TTC549 (cell line): Measurements from ENCODE around the gene ZBTB38.

Experiments used
- FAIRE-seq: peaks from 2 replicates; lab custom pipeline; 2012; peaks lifted over from hg19 to GRCh38; lab: Jason Lieb, UNC

The ZBTB38 gene, protein sequence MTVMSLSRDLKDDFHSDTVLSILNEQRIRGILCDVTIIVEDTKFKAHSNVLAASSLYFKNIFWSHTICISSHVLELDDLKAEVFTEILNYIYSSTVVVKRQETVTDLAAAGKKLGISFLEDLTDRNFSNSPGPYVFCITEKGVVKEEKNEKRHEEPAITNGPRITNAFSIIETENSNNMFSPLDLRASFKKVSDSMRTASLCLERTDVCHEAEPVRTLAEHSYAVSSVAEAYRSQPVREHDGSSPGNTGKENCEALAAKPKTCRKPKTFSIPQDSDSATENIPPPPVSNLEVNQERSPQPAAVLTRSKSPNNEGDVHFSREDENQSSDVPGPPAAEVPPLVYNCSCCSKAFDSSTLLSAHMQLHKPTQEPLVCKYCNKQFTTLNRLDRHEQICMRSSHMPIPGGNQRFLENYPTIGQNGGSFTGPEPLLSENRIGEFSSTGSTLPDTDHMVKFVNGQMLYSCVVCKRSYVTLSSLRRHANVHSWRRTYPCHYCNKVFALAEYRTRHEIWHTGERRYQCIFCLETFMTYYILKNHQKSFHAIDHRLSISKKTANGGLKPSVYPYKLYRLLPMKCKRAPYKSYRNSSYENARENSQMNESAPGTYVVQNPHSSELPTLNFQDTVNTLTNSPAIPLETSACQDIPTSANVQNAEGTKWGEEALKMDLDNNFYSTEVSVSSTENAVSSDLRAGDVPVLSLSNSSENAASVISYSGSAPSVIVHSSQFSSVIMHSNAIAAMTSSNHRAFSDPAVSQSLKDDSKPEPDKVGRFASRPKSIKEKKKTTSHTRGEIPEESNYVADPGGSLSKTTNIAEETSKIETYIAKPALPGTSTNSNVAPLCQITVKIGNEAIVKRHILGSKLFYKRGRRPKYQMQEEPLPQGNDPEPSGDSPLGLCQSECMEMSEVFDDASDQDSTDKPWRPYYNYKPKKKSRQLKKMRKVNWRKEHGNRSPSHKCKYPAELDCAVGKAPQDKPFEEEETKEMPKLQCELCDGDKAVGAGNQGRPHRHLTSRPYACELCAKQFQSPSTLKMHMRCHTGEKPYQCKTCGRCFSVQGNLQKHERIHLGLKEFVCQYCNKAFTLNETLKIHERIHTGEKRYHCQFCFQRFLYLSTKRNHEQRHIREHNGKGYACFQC (N-terminal part only)

DNA sequence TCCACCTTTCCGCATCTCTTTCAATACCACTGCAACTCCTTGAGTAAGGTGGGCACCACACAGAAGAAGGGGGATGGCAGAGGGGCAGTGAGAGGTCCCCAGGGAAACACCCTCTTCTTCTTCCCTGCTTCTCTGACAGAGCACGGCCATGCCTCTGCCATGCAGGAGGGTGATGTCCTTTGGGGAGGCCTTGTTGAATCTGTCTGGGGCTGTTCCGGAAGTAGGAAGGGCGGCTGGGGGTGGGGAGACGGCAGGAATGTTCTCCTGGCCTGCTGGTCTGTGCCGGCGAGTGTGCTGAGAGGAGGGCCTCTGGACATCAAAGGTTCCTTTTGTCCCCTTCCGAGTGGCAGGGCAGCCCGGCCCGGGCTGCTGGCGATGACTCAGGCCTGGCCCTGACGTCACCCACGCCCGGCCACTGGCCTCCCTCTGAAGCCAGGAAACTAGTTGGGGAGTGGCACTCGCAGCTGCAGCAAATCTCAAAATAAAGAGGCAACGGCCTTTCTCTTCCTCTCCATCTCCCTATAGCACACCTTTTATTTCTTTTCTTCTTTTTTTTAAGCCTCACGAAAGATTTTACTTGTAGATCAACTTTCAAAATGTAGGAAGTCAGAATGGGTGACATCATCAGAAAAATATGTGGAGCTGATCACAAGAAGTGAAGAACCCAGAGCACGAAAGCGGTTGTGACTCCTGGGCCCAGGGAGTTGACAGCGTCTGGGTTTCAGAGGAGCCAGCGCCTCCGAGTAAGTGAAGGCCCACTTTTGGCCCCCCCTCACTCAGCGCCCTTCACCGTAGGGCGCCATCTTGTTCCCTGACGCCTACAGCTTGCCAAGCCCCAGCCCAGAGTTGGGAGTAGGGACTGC is at the start of gene ZBTB38:
Gene ZBTB38, plus strand, starts transcription at position 443 of the 863 bp plus-strand sequence. CDS start 73,885 bp downstream, outside the sequence.
- FAIRE-seq, result no peak

DNA sequence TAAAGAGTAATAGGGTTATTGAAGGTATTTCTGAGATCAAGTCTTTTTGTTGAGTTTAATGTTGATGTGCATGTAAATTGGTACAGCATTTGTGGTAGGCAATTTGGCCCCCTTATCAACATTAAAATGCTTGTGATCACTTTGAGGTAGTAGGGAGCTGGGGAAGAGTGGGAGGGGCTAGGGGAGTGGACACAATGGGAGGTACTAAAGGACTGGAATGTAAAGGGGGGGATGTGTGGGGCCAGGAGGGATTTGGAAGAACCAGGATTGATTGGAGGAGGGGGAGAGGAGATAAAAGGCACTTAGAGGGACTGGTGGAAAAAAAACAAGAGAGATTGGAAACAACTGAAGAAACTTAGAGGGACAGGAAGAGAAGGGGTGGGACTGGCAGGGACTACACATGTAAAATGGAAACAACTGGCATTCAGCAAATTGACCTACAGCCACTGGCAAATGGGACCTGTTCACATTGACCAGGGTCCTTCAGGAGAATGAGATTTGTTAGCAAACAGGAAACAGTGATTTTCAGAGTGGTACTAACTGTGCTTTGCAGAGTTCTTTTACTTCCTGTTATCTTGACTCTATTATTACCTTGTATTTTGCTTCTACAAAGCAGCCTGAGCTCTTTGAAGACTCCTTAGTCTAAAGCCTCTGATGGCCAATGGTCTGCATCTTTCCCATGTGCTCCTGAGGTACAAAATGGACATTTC is 47.8 kb upstream of the ZBTB38 start:
- no peak for FAIRE-seq

DNA sequence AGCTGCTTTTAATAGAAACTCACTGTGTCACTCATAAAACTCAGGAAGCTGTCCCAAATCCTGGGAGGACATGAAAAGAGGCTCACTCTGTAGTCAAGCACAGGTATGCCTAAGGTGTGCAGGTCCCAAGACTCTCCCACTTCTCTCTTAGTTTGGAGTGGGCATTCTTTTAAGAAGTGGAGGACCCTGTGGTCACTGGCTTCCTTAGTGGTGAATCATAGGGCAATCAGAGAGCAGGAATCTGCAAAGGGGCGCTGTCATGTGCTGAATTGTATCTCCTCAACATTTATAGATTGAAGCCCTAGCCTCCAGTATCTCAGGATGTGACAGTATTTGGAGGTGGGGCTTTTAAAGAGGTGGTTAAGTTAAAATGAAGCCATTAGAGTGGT is 47.2 kb upstream of the ZBTB38 start:
- no peak for FAIRE-seq

DNA sequence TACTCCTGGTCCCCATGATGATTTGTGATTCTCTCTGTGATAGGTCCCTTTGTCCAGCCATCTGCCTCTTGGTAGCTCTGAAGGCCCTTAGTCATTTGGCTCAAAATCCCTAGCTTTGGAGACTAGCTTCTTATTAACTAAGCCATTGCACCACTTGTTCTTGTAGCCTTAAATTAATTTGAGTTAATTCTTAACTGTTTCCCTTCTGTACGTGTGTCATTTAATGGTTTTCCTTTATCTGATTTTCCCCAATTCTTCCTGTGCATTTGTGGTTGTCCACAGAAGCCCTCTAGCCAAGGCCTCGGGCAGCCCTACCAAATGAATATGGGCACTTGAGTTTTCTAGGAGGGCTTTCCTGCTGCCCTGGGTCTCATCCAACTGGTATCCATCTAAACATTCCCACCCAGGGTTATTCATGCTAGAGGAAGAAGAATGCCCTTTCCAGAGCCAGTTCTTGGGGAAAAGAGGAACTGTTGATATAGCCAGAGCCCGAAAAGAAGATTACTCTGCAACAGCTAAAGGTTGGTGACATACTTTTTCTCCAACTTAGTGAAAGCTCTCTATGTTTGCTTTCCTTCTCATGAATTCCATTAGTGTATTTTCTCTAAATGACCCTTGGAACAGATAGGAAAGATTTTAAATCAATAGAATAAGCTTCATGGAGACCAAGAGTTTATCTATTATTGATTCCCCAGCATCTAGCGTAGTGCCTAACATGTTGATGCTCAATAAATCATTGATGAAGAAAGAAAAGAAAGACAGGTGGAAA is 44.2 kb upstream of the ZBTB38 start:
- FAIRE-seq, result no peak

DNA sequence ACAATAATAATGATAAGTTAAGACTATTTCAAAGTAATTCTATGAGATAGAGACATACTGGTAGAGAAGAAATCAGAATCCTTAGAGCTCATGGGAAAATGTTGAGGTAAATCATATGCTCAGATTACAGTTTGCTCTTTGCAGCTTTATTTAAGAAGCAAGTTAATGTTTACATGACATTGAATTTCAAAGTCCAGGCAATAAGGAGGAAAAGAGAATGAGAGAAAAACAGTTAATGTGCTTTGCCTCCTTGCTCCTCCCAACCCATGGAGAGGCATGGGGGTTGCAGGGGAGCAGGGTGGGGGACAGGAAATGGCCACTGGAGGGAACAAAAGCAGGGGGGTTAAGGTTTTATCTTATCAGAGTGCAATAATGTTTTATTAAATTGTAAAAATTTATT is 42.2 kb upstream of the ZBTB38 start:
- no peak for FAIRE-seq

DNA sequence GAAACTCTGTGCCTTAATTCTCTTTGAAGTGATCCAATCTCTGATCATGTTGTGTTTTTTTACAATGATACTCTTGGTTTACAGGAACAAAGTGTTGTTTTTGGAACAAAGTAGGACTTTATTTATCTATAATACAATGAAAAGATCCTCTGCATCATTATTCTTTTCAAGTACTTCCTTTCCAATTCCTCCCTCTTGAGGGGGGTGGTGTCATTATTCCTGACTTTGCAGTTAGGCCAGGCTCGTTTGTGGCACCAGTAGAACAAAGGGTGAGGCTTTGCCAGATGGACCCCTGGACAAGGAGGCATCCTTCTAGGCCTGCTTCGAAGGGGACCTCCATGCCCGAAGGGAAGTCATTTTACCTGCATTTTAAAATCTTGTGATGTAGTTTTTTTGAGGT is 41.7 kb upstream of the ZBTB38 start:
- no peak for FAIRE-seq

DNA sequence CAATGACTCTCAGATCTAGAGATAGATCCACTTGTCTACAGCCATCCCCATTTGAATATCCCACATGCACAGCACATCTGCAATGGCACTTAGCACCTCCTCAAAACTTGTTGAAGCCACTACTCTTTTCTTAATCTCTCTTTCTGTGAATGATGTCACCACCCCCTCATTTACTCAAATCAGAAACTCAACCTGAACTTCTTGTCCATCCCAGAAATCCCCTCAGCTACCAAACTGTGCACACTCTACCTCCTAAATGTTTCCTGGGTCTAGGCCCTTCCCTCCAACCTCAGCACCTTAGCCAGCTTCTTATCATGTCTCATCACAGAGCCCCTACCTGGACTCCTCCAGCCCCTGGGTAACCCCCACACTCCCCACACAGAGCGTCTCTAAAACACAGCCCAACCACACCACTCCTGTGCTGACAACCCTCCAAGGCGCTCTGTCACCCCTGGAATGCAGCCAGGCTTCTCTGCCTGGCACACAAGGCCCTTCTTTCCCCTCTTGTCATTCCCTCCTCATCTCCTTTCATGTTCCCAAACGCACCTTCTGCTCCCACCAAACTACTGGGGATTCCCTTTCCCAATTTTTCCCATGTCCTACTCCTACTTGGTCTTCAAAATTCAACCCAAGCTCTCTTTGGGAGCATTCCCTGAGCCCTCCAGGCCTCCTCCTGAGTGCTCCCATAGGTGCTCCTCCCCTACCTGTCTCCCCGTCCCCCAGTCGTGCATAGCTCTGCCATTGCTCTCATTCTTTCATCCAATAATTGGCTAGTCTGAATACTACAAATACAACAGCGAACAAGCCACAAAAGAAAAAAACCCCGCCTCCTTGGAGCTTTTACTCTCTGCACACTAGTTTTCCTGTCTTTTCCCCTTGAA is 39.8 kb upstream of the ZBTB38 start:
- no peak for FAIRE-seq

DNA sequence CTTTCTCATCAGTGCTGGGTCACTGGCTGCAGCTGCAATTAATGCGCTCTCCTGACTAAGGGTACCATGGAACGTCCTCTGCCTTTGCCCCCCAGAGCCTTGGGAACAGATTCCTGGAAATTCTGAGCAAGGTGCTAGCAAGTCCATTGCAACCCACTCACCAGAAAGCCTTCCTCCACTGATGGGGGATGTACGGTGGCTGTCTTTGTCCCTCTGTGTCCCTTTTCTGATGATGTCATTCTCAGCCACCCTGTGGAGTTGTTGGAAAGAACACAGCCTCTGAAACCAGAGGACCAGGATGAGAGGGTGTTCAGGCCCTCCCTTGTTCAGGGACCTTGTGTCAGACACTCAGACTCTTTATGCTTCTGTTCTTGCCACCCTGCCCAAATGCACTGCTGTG is 38.1 kb upstream of the ZBTB38 start:
- no peak for FAIRE-seq

DNA sequence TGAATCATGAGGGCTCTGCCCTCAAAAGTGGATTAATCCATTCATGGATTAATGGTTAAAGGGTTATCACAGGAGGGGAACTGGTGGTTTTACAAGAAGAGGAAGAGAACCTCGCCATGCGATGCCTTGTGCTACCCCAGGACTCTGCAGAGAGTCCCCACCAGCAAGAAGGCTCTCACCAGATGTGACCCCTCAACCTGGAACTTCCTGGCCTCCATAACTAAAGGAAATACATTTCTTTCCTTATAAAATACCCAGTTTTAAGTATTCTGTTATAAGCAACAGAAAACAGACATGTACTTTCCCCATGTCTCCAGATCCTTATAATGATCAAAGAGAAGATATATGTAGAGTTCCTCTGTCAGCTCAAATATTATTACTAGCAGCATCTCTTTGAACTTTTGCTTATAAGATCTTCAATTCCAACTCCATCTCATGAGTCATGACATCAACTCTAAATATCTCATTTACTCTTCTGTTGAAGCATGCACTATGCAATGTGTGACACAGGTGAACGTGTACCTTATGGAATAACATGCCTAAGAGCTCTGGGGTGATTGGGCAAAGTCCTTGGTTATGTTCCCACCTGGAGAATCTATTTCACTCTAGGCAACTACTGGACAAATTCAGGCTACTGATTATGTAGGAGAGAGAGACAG is 37.5 kb upstream of the ZBTB38 start:
- no peak for FAIRE-seq

DNA sequence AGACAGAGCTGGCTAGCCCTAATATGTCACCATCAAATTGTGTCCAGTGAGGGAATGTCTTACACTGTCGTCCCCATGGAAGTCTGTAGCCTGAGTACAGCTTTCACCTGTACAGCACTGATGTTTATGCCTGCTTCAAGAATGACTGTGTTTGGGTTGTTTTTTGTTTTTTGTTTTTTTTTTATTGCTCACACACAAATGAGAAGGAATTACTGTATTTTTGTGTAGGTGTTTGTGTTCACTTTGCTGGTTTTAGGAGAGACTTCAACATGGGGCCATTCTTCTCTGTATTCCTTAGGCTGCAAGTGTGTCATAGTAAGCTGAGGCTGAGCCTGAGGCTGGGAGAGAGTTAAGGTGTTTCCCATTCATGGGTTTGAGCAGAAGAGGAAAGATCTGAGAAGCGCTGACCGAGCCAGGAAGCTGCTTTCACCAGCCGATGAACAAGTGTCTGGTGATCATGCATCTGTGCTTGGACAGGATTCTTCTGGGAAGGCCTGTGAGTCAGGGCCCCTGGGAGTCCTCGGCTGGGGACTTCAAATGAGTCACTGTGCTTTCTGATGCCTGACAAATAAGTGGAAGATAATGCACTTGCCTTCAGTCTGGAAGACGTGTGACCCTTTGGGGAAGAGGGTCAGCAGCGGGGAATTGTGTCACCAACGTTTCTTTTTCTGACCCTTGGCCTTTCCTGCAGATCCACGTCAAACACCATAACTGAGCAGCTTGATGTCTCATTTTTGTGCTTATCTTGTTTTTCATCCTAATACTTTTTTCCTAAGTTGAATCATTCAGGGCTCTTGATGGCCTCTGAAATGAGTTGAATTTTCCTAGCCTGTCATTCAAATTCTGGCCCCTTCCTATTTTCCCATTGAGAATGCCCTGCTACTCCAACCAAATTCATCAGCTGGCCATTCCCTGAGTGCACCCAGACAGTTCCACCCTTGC is 36.7 kb upstream of the ZBTB38 start:
- no peak for FAIRE-seq

DNA sequence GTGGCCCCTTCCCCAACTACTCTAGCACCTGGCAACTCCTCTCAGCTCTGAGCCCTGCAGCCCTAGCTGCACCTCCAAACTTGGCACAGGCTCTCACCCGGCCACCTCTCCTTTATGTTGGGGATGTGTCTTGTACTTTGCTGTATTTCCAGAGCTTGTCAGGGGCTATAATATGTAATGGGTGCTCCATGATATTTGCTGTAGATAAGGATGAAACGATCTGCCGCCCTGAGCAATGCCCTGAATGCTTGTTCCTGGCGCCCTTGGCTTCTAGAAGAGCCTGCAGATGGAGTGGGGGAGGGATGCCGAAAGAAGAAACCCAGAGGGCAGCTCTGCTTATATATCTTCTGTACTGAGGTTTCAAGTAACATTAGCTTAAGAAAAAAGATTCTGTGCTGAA is 35.9 kb upstream of the ZBTB38 start:
- no peak for FAIRE-seq

DNA sequence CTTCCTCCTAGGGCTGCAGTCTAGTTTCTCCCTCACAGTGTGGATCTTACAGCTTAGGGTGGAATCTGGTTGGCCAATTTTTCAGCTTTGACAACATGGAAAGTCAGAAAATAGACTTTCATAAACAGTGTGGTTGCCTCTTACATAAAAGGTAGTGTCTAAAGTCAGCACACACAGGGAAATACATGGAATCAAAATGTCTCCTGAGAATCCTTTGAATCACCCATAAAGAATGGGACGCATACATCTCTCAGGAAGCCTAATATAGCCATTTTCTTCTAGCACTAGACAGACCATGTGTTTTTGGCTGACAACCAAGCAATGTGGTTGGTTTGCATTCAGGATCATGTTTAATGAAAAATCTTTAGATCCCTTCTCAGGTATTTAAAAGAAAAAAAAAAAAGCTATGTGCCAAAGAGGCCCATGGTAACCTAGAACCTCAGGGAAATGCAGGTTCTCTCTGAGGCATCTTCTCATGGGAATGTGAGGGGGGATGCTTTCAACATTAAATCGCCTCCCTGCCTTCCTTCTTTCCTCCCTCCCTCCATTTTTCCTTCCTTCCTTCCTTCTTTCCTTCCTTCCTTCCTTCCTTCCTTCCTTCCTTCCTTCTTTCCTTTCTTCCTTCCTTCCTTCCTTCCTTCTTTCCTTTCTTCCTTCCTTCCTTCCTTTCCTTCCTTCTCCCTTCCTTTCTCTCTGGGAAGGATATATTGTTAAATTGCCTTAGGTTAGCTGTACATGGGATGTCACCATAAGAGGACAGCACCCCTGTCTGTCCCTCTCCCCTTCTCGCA is 34.3 kb upstream of the ZBTB38 start:
- FAIRE-seq, result no peak

DNA sequence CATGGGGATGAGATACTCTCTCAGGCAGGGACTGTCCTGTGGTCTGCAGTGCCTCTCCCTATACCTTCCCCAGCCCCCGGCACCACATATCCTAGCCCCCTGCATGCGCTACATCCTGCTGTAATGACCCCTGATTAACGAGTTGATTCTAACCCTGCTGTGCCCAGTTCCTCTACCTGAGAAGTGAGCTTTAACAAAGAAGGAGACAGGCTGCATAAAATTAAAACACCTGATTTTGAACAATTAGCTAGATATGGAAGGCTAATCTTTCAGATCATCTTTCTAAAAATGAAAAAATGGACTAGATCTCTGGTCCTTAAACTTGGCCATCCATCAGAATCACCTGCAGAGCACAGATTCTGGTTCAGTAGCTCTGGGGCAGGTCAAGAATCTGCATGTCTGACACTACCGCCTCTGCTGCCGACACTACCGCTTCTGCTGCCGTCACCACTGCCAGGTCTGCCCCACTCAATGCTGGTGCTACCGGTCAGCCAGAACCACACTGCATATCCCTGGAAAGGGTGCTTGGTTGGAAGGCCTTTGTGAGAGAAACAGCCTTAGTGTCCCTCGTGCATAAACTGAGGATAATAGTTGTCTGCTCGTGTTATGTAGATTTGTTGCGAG is 33.6 kb upstream of the ZBTB38 start:
- FAIRE-seq, result no peak

DNA sequence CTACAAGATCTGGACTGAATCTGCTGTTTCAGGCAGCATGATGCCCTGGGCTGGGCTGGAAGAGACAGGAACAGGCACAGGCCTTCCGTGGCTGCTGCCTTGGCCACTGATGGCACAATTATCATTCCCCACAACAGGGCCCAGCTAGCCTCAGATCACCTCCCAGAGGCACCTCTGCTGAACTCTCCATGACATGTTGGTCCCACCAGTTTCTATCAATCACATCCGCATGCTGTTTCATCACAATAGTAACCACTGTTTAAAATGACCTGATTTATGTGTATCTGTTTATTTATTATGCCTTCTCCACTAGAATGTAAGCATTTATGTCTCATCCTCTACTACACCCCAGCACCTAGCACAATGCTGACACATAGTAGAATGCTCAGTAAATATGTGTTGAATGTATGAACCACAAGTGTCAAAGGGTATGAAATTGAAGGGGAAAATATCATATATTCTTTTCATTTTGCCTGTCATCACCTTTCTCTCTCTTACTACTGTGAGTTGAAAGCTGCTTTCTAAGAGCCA is 32.7 kb upstream of the ZBTB38 start:
- no peak for FAIRE-seq

DNA sequence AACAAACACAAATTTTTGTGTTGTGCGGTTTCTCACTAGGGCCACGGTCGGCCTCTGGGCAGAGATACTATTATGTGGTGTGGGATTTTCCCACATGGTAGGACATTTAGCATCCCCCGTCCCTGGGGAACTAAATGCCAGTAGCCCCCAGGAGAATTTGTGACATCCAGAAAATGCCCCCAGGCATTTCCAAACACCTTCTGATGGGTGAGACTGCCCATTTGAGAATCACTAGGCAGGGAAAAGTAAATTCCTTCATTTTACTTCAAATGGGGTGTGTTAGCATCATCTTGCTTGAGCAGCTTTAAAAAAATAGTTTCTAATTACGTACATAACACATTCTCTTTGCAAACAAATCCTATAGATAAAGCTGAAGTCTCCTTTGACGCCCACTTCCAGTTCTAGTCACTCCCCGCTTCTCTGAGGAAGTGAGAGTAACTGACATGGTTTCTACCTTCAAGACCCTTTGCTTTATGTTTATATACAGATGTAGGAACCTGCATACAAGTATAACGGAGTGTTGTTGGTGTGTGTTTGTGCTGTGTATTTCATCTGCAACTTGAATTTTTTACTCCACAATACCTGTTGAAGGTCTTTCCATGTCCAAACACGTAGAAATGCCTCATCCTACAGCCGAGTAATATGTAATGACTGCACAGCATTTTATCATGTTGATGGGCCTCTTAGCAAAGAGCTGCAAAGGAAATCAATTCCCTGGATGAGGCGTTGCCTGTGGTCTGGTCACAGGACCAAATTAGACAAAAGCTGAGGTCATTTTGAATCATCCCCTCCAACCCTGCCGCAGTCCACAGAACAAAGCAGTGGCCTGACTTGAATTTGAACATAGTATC is 31.4 kb upstream of the ZBTB38 start:
- FAIRE-seq, result no peak
